Measurements from ENCODE around the gene MRPS24.
"Not testable (repeated sequence)": the region's sequence is repeated elsewhere in the genome, so short reads cannot be mapped to it uniquely, and the experiment has no call there.

The MRPS24 gene

GRCh38 chr7:43830917-43831316, 38.4 kb downstream of the MRPS24 start:
- not testable (repeated sequence) for DNase-seq

DNA sequence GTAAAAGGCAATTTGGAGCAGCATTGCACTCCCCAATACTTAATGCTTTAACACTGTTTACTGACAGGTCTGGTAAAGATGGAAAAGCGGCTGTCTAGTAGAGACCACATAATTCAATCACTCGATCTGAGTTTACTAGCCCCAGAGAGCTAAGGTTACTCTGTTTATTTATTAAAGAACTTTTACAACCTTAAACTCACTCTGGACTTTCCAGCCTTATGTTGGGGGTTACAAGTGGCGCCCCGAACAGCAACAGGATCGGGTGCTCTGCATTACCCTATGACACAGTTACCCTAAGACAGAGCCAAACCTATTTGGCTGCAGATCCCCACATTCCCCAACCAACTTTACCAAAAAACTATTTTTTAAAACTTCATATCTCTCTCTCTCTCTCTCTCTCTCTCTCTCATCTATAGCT, 43.9 kb downstream of the MRPS24 start:
- DNase-seq, result no peak

DNA sequence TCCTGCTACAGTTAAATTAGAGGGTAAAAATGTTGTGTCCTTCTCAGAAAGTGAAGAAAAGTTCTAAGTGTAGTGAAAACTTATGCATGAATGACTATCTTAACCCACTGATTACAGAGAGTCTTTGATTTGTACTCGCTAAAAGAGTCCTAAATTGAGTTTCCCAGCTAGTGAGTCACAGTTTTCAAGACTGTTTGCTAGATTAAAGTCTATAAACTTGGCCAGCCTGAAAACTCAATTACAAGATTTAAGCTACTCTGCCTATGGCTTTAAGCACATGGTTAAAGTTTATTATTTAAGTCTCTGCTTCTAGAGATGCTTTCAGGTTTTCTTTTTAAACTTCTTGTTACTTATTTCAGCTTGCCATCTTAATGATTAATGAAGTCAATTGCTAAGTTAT, 44.4 kb downstream of the MRPS24 start:
- no peak for DNase-seq

- not testable (repeated sequence) for DNase-seq
Observed at GRCh38 chr7:43824513-43824912, 44.8 kb downstream of the MRPS24 start.

- no peak for DNase-seq
Observed at GRCh38 chr7:43823941-43824340, 45.4 kb downstream of the MRPS24 start.

GRCh38 chr7:43823425-43823824, 45.9 kb downstream of the MRPS24 start:
- not testable (repeated sequence) for DNase-seq

Measured in CD4-positive, alpha-beta T cell treated with Interferon gamma for 1 hour (primary cell).